SIG-M5 treated with dmso at 0.1 percent for 504 hours (cell line): ENCODE data around the gene CLDN24.
A peak's percentile ranks its signal among the peaks of the same experiment; 100 is the strongest.
"Not testable (repeated sequence)": the region's sequence is repeated elsewhere in the genome, so short reads cannot be mapped to it uniquely, and the experiment has no call there.

Experiments used
- DNase-seq: peaks from one replicate; lab custom pipeline; 2025; ENCODE audit not compliant: unreplicated experiment; lab: John Stamatoyannopoulos, UW

Gene CLDN24

GRCh38 chr4:183347566-183347965 lies 25.3 kb upstream of the CLDN24 start:
- no peak for DNase-seq

GRCh38 chr4:183347146-183347545 lies 24.9 kb upstream of the CLDN24 start:
- no peak for DNase-seq

- no peak for DNase-seq
Observed at GRCh38 chr4:183345261-183345660, 23.0 kb upstream of the CLDN24 start.

- no peak for DNase-seq
Observed at GRCh38 chr4:183344523-183345255, 22.5 kb upstream of the CLDN24 start.

- DNase-seq = no peak
Observed at GRCh38 chr4:183343730-183344129, 21.5 kb upstream of the CLDN24 start.

- no peak for DNase-seq
Observed at GRCh38 chr4:183342541-183343533, 20.6 kb upstream of the CLDN24 start.

- no peak for DNase-seq
Observed at GRCh38 chr4:183337833-183338232, 15.6 kb upstream of the CLDN24 start.

GRCh38 chr4:183337349-183337748 lies 15.1 kb upstream of the CLDN24 start:
- DNase-seq = no peak

GRCh38 chr4:183335369-183335940 lies 13.2 kb upstream of the CLDN24 start:
- no peak for DNase-seq

GRCh38 chr4:183333983-183334382 lies 11.8 kb upstream of the CLDN24 start:
- no peak for DNase-seq

- DNase-seq = no peak
Observed at GRCh38 chr4:183333202-183333601, 11.0 kb upstream of the CLDN24 start.

GRCh38 chr4:183332447-183332846 lies 10.2 kb upstream of the CLDN24 start:
- DNase-seq = no peak

GRCh38 chr4:183330841-183331240 lies 8.6 kb upstream of the CLDN24 start:
- no peak for DNase-seq

- no peak for DNase-seq
Observed at GRCh38 chr4:183329954-183330742, 7.9 kb upstream of the CLDN24 start.

- DNase-seq = no peak
Observed at GRCh38 chr4:183329244-183329643, 7.0 kb upstream of the CLDN24 start.

GRCh38 chr4:183328832-183329231 lies 6.6 kb upstream of the CLDN24 start:
- no peak for DNase-seq

- no peak for DNase-seq
Observed at GRCh38 chr4:183327827-183328226, 5.6 kb upstream of the CLDN24 start.

- DNase-seq = peak; percentile 35
Observed at GRCh38 chr4:183326853-183327252, 4.6 kb upstream of the CLDN24 start.

GRCh38 chr4:183326387-183326786 lies 4.2 kb upstream of the CLDN24 start:
- DNase-seq = not testable (repeated sequence)

- no peak for DNase-seq
Observed at GRCh38 chr4:183324619-183325018, 2.4 kb upstream of the CLDN24 start.

GRCh38 chr4:183324056-183324455 lies 1.8 kb upstream of the CLDN24 start:
- not testable (repeated sequence) for DNase-seq
